Kidney glomerular epithelial cell (primary cell): ENCODE results near the gene CELA3A.
"Not testable (repeated sequence)": the region's sequence is repeated elsewhere in the genome, so short reads cannot be mapped to it uniquely, and the experiment has no call there.

Experiments
- DNase-seq: peaks from one replicate; lab custom pipeline; 2025; lab: John Stamatoyannopoulos, UW

Gene CELA3A

DNA sequence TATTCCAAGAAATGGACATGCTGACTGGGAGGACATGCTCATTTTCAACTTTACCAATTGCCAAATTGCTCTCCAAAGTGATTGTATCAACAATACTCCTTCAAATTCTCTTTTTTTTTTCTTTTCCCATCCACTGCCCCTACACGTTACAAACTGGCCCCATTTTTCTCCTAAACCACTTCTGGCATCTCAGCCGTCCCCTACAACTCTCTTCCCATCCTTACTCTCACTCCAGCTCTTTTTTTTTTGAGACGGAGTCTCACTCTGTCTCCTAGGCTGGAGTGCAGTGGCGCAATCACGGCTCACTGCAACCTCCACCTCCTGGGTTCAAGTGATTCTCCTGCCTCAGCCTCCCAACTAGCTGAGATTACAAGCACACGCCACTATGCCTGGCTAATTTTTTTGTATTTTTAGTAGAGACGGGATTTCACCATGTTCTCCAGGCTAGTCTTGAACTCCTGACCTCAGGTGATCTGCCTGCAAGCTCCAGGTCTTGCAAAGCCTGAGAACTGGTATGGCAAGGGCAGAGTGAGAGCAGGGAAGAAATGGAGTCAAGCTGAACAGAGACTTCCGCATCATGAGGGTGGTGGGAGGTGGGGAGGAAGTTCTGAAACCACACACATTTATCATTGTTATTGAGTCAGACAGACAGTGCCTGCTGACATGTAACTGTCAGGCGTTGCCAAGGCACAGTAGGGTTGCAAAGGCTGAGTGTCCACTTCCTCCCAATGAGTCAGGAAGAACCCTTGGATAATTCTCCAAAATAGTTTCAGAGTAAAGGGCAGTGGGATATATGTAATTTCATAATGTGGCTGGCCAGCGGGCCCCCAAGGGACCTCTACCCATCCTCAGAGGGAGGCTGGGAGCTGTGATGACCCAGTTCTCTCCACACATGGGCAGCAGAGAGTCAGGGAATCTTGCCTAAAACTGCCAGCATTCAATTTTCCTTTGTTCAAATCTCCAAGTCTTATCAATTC lies 17.4 kb downstream of the CELA3A start:
- peak; percentile 90 for DNase-seq

DNA sequence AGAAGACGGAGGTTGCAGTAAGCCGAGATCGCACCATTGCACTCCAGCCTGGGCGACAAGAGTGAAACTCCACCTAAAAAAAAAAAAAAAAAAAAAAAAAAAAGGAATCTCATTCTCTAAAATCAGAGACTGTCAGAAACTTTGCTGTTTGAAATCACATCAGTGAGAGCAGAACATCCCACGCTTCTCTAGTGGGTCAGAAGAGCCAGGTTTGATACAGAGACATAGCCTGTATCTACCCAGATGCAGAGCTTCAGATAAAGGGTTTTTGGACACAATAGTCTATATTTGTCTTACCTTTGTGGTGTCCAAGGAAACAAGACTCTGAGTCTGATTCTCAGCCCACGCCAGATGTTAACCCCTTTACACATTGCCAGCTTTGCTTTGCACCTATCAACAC lies 19.6 kb downstream of the CELA3A start:
- DNase-seq, result no peak

DNA sequence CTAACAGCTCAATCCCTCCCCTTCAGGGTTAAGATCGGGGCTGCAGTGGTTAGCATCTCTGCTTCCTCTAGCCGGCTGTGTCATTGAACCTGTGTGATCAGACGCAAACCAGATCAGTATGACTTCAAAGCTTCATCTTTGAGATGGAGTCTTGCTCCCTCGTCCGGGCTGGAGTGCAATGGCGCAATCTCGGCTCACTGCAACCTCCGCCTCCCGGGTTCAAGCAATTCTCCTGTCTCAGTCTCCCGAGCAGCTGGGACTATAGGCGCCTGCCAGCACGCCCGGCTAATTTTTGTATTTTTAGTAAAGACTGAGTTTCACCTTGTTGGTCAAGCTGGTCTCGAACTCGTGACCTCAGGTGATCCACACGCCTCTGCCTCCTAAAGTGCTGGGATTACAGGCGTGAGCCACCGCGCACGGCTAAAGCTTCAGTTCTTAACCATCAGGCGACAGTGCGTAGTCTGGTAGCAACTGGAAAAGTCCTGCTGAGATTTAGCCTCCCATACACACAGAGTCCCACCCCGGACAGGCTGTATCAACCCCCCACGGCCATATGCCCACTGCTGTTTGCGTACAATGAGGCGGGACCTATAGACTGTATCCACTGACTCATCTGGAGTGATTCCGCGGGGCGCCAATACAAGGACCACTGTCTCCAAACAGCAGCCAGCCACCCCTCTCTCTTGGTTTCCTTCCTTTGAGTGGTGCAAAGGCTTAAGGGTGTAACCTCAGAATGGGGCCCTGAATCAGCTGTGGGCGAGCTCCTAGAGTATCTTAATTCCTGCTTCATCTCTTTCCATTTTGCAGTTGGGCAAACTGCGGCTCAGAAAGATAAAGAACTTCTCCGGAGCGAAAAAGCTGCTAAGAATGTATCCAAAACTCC lies 23.3 kb downstream of the CELA3A start:
- DNase-seq, result no peak

DNA sequence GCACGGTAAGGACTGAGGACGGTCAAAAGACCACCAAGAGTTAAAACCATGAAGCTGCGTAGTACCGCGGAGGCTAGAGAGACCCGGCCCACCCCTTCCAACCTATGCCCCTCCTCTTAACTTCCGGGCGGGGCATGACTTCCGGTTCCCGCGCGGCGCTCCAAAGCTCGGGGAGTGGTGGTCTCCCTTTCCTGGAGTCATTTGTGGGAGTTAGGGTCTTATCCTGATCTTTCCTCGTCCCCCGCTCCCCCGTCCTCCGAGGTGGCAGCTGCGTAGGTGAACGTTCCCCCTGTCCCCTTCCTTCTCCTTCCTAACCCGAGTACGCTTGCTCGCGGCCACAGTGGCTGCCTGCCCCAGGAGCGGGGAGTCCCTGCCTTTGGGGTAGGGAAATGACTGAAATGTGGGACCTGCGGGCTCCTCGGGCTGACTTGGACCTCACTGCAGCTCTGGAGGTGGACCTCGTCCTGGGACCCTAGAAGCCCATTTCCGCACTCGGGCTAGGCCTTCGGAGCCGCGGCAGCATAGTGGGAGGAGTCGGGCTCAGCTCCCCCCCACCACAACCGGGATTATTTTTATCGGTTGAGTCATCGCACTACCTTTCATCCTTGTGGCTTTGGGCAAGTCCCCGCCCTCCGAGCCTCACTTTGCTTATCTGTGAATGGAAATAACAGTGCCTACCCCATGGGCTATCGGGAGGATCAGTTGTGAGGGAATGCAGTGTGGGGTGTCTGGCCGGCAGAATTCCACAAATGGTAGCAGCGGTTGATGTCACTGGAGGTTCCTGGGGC lies 24.1 kb downstream of the CELA3A start:
- DNase-seq, result peak; percentile 93

DNA sequence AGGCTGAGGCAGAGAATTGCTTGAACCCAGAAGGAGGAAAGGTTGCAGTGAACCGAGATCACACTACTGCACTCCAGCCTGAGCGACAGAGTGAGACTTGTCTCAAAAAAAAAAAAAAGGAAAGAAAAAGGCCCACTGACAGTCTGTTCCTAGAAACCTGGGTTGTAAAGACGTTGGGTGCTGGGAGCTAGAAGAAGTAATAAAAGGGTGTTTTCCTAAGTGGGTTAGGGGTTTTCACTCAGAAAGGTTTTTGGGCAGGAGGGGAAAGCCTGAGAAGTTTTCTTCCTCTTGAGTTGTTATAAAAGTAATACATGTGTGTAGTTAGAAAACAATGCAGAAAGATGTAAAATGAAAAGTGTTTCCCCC lies 25.4 kb downstream of the CELA3A start:
- DNase-seq, result no peak

DNA sequence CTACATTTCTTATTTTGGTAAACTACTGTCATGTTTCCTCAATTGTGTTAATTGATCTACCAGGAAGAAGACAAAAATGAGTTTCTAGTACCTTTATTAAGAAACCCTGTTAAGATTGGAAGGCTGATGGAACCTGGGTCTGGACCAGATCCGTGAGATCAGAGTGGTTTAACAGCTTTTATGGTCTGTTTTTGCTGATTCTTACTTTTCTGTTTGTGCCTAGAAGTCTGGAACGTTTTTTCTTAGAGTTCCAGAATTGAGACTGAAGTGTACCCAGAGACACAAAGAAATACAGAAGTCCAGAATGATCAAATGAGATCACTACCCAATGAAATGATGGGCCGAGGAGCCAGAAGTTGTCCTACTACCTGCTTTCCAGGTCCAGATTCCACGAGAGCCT lies 28.6 kb downstream of the CELA3A start:
- DNase-seq, result no peak

DNA sequence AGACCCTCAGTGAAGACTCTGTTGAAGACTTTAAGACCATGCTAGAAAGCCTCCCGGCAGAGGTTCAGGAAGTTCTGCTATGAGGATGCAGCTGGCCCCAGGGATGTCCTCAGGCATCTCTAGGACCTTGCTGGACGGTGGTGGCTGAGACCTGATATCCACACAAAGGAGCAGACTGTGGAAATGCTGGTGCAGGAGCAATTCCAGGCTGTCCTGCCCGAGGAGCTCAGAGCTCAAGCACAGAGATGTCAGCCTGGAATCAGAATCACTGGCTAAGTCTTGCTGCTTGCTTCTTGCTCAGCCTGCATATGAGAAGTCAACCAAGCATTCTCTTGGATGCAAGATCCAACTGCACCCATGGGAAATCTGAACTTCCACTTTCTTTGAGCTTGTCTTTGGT lies 29.0 kb downstream of the CELA3A start:
- DNase-seq, result no peak

DNA sequence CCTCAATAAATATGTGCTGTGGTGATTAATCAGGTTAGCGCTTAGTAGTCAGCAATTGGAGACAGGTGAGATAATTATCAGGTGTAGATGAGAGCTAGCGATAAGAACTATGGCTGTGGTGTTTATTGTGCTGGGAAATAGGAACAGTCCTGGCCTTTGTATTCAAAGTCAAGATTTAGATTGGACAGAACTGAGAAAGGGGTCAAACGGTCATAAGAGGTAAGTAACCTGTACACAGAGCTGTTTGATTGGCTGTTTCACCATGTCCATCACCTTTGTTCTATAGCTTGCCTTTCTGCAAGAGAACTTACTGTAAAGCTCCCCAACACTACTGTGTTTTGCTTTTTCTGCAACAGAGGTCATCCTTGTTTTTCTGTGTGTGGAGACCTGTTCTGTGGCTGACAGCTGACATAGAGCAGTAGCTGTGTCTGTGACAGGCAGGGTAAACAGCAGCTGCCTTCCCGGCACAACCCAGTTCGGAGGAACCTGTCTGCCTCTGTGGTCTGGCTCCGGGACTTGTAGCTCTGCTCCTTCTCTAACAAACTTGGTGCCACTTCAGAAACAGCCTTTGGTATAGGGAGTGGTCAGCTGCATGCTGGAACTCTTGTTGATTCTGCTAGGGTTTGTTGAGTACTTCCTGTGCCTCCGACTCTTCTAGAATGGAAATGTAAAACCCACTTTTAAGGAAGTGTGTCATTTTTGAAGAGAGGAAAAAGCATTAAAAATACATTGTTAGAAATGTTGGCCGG lies 29.9 kb downstream of the CELA3A start:
- no peak for DNase-seq

DNA sequence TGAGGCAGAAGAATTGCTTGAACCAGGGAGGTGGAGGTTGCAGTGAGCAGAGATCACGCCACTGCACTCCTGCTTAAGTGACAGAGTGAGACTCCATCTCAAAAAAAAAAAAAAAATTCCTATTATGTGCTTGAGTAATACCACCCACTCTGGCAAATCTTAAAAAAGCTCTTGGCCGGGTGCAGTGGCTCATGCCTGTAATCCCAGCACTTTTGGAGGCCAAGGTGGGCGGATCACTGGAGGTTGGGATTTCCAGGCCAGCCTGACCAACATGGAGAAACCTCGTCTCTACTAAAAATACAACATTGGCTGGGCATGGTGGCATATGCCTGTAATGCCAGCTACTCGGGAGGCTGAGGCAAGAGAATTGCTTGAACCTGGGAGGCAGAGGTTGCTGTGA lies 33.4 kb downstream of the CELA3A start:
- DNase-seq, result not testable (repeated sequence)

DNA sequence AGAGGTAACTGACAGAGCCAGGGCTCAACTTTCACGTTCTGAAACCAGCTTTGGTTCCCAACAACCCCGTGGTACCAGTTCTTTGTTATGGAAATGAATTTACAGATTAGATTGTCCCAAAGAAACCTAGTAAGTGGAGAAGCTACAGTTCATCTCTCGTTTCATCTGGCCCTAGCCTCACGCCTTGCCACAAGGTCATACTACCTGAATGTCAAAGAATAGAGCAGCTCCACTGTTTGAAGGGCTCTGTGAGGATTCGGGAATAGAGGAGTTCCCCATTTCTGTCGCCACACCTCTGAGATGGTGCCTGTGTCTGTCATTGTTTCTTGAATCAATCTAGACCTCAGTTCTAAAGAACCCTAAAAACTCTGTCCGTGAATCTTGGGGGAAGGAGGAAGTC lies 36.1 kb downstream of the CELA3A start:
- DNase-seq, result no peak

DNA sequence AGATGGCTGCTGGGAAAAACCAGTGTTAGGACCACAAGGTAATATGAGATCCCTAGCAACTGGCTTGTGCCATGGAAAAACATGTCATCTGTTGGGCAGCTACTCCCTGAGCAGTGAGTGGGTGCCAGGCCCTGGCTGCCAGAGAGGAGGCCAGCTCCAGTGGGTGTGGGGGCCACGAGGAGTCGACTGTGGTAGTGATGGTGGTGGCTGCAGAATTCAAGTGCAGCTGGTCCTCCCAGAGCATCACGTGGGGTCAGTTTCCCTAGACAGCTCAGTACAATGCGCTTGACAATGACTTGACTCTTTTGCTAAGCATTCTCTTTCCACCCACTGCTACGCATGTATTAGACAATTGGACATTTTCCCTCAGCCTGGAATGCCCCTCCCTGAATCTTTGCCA lies 36.6 kb downstream of the CELA3A start:
- no peak for DNase-seq

DNA sequence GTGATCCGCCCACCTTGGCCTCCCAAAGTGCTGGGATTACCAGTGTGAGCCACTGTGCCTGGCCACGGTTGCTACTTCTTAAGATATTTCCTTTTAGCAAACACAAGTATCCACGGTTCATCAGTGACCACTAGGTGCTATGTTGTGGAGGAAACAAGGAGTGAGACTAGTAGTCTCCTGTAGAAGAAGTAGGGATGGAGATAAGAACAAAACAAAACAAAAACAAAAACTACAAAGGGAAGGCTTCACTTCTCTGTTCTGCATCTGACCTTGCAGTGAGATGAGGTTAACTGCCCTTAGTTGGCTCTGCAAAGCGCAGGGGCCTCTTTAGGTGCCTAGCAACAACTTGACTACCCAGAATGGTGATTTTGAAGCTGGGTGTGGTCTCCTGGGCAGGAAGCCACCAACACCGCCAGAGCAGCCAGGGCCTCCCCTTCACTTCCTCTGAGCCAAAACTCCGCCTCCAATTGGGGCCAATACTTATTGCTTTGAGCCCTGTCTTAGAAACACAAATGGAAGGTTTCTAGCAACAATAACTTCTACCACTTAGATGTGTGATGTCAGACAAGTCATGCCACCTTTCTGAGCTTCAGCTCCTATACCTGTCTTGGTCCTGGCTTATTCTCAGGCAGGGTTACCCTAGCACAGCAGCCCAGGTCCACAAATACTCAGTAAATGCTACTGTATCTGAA lies 38.3 kb downstream of the CELA3A start:
- no peak for DNase-seq

DNA sequence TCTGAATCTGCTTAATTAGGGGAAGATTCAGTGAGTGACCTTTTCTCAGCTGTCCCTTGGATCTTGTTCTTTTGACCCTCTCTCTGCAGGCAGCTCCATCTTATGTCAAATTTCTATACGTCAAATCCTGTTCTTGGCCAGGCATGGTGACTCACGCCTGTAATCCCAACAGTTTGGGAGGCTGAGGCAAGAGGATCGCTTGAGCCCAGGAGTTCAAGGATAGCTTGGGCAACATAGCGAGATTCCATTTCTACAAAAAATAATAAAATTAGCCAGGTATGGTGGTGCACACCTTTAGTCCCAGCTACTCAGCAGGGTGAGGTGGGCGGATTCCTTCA lies 38.8 kb downstream of the CELA3A start:
- no peak for DNase-seq

DNA sequence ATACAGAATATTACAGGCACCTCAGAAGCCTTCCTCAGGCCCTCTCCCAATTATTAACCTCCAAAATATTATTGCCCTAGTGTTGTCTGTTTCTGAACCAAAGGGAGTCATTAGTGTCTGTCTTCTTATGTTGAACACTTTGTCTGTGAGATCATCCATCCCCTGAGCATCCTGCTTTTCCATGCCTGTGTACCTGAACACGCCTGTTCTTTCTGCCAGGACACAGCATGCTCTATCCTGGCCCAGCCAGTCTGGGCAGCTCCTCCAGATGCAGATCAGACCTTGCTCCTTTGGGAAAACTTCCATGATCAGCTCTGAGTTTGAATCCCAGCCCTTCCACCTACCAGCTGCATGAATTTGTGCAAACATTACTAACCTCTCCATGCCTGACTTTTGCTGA lies 40.0 kb downstream of the CELA3A start:
- DNase-seq, result no peak

DNA sequence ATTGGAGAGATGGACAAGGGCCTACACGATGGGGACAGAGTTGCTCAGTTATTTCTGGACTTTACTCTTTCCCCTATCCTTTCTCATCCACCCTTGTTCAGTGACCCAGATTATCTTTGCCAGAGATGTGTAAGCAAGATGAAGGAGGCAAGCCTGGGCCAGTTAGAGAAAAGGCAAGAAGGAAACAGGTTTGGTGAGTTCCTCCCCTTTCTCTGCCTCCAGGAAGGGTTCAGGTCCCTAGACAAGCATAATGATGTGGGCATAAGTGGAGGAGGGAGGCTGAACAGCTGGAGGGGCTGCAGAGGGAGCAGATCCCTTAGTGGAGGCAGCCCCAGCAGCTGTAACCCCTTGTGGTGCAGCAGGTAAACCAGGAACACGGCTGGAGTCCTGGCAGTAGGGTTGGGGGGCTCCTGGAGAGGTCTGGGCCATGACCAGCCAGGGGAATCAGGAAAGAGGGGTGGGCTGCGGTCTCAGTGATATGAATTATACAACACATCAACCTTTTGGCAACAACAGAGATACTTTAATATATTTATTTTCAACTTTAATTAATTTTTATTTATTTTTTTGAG lies 41.8 kb downstream of the CELA3A start:
- DNase-seq, result no peak

DNA sequence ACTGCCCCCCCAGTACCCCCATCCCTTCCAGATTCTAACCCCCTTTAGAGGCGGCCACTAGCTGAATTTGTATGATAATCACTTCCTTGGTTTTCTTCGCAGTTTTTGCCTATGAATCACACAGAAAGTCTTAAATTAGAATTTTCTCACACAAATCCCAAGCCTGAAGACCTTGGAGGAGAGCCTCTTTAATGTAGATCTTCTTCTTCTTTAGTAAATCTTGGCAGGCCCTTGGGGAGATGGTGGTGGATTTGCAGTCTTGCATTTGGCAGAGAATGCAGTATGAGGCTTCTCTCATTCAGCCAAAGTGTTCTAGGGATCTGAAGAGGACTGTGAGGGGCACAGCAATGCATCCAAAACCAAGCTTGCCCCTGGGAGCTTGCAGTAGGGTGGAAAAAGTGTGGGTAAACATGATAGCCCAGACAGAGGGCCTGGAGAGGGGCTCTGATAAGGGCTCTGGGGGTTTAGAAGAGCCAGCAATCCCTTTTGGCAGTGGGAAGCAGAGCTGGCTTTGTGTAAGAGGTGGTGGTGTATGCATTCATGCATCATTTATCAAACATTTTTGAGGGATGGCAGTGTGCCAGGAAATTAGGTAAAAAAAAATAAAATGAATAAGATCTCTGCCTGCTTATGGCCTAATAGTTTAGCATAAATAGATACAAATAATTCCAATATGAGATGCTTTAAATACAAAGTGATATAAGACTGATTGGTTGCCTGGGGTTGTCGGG lies 43.4 kb downstream of the CELA3A start:
- DNase-seq, result peak; percentile 4

DNA sequence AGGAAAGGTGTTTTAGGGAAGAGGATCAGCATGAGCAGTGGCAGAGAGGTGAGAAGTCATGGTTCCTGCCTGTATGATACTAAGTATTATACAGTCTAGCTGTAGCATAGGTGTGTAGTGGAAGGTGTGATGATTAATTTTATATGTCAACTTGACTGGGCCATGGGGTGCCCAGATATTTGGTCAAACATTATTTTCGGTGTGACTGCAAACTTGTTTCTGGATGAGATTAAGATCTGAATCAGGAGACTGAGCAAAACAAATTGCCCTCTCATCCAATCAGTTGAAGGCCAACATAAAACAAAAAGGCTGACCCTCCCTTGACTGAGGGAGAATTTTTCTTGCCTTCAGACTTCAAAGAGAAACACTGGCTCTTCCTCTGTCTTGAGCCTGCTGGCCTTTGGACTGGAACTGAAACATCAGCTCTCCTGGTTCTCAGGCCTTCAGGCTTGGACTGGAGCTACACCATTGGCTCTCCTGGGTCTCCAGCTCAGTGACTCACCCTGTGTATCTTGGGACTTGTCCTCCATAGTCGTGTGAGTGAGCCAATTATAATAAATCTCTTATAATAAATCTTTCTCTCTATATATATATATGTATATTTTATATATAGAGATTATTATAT lies 44.3 kb downstream of the CELA3A start:
- no peak for DNase-seq

DNA sequence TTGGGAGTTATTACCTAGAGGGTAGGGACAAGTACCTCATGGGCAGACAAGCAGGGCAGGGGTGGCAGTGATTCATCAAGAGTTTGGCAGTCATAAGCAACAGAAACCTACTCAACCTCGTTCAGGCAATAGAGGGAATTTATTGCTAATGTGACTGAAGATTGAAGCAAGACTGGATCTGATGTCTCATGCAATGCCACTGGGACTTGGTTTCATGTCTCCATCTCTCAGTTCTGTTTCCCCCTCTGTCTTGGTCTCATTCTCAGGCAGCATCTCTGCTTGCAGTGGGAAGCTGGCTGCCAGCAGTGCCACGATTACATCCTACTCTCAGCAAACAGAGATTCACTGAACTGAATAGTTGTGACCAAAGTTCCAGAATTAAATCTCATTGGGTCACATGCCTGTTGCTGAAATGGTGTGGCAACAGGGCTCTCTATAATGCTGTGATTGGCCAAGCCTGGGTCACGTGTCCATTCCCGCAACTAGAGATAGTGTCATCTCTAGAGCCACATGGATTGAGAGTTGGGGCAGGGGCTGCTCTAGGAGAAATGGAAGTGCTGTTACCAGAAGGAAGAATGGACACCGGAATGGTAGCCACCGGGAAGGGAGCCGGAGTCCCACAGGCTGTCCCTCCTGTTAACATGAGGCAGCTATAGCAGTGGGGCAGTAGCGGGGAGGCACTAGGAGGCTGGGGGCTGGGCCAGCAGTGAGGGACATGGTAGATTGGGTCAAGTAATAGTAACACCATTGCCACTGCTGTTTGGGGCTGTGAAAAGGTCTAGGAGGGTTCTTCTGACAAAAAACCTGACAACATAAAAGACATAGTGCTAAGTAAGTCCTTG lies 47.1 kb downstream of the CELA3A start:
- DNase-seq, result no peak

DNA sequence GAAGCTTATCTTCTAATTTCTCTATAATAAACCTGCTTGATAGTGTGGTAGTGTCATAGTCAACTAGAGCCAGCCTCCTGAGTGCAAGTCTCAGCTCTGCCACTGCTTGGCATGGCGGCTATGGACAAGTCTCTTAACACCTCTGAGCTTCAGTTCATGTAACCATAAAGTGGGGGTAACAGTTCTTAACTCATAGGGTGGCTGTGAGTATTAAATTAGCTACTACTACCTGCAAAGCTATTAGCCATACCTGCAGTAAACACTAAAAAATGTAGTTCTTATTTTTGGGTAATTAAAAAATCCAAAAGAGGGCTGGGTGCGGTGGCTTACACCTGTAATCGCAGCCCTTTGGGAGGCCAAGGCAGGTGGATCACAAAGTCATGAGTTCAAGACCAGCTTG lies 48.9 kb downstream of the CELA3A start:
- DNase-seq, result no peak
